SK-N-MC (cell line): ENCODE measurements around the gene ENKUR.

ENCODE experiments used
- DNase-seq: peaks from one replicate; pipeline ENCODE4 v3.0.0-alpha.2; 2011; ENCODE audit warnings: low read depth, low spot score
- H3K27ac ChIP-seq: fragments of 200-600 bp; sonication (generic); 2 replicates; pipeline ENCODE4 v1.5.1; 2016; ENCODE audit warnings: mixed run types
- H3K36me3 ChIP-seq: fragments of 200-600 bp; sonication (generic); 2 replicates; pipeline ENCODE4 v1.6.1; 2017; ENCODE audit warnings: antibody characterized with exemption, low read length, mixed read lengths; ENCODE audit not compliant: insufficient read depth
- H3K4me3 ChIP-seq: fragments of 200-600 bp; sonication (generic); 2 replicates; pipeline ENCODE4 v1.5.1; 2016
- H3K9ac ChIP-seq: fragments of 200-600 bp; sonication (generic); 2 replicates; pipeline ENCODE4 v1.8.0; 2017; ENCODE audit warnings: mixed run types, mixed read lengths; ENCODE audit not compliant: insufficient read length
- H3K9me3 ChIP-seq: fragments of 200-600 bp; sonication (generic); 2 replicates; pipeline ENCODE4 v1.6.1; 2017; ENCODE audit warnings: low read depth, mild to moderate bottlenecking, antibody characterized with exemption, low read length, moderate library complexity, mixed read lengths
- EZH2 ChIP-seq: fragments of 200-600 bp; sonication (generic); IDR thresholded peaks from one replicate; pipeline ENCODE4 v1.6.1; 2017; ENCODE audit warnings: antibody characterized with exemption
- FOXP2 ChIP-seq: optimal IDR thresholded peaks from 2 replicates; pipeline ENCODE3; 2011; ENCODE audit warnings: mild to moderate bottlenecking, moderate library complexity; ENCODE audit not compliant: insufficient read depth; ENCODE audit errors: extremely low read length, control extremely low read depth
- POLR2AphosphoS5 ChIP-seq: IDR thresholded peaks from 2 replicates; pipeline ENCODE4 v1.6.1; 2012; ENCODE audit warnings: mild to moderate bottlenecking, low read depth, low read length, borderline replicate concordance

ENKUR gene

GRCh38 chr10:24951201-24952142, 64.5 kb downstream of the ENKUR start:
- Histone ChIP-seq H3K36me3 (no peaks in the 10 kb centered on the region), H3K4me3 (no peak overlapping the region), H3K9me3 (no peaks in the 10 kb centered on the region), H3K27ac (no peak overlapping the region), H3K9ac (no peak overlapping the region)
- no peak for DNase-seq
- TF ChIP-seq FOXP2, result no peak
- no peak for TF ChIP-seq EZH2
- no peak for TF ChIP-seq POLR2AphosphoS5

GRCh38 chr10:24950439-24950838, 65.5 kb downstream of the ENKUR start:
- Histone ChIP-seq H3K9ac (no peak overlapping the region), H3K9me3 (no peaks in the 10 kb centered on the region), H3K4me3 (no peak overlapping the region), H3K27ac (no peak overlapping the region), H3K36me3 (no peaks in the 10 kb centered on the region)
- TF ChIP-seq FOXP2 (no peak), EZH2 (no peak), POLR2AphosphoS5 (no peak)
- DNase-seq, result no peak

GRCh38 chr10:24949616-24950015, 66.3 kb downstream of the ENKUR start:
- no peaks in the 10 kb centered on the region for H3K36me3 ChIP-seq
- TF ChIP-seq FOXP2, result no peak
- H3K9ac ChIP-seq, result no peak overlapping the region
- no peak overlapping the region for H3K27ac ChIP-seq
- H3K4me3 ChIP-seq, result no peak overlapping the region
- DNase-seq, result no peak
- no peaks in the 10 kb centered on the region for H3K9me3 ChIP-seq

GRCh38 chr10:24947304-24948097, 68.5 kb downstream of the ENKUR start:
- no peak overlapping the region for H3K4me3 ChIP-seq
- no peak overlapping the region for H3K9ac ChIP-seq
- H3K27ac ChIP-seq, result peak overlapping the region; percentile 67; the same call in 1 of the 2 replicates
- no peaks in the 10 kb centered on the region for H3K36me3 ChIP-seq
- no peak for DNase-seq
- TF ChIP-seq POLR2AphosphoS5, result no peak
- TF ChIP-seq FOXP2, result no peak
- no peak for TF ChIP-seq EZH2
- no peaks in the 10 kb centered on the region for H3K9me3 ChIP-seq

- no peak overlapping the region for H3K9ac ChIP-seq
- no peak for DNase-seq
- TF ChIP-seq FOXP2, result no peak
- TF ChIP-seq POLR2AphosphoS5, result no peak
- TF ChIP-seq EZH2, result no peak
- no peak overlapping the region for H3K27ac ChIP-seq
- H3K36me3 ChIP-seq, result no peaks in the 10 kb centered on the region
- no peaks in the 10 kb centered on the region for H3K9me3 ChIP-seq
- H3K4me3 ChIP-seq, result no peak overlapping the region
Measured at GRCh38 chr10:24944512-24945255, 71.3 kb downstream of the ENKUR start.

- no peak for TF ChIP-seq EZH2
- no peak for TF ChIP-seq POLR2AphosphoS5
- TF ChIP-seq FOXP2, result no peak
- Histone ChIP-seq H3K9me3 (no peaks in the 10 kb centered on the region), H3K4me3 (no peak overlapping the region), H3K9ac (no peak overlapping the region), H3K36me3 (no peaks in the 10 kb centered on the region), H3K27ac (no peak overlapping the region)
- no peak for DNase-seq
Measured at GRCh38 chr10:24938525-24938924, 77.4 kb downstream of the ENKUR start.

- no peak overlapping the region for H3K9ac ChIP-seq
- H3K27ac ChIP-seq, result no peak overlapping the region
- TF ChIP-seq EZH2, result no peak
- no peak for TF ChIP-seq POLR2AphosphoS5
- no peak for TF ChIP-seq FOXP2
- no peaks in the 10 kb centered on the region for H3K36me3 ChIP-seq
- no peaks in the 10 kb centered on the region for H3K9me3 ChIP-seq
- no peak for DNase-seq
- H3K4me3 ChIP-seq, result no peak overlapping the region
Measured at GRCh38 chr10:24938076-24938475, 77.9 kb downstream of the ENKUR start.
